ENCODE data around the gene MVP. TPM values are rescaled to one million over a fixed set of nuclear protein-coding genes. Genes with fewer than 3 reads are reported as not detected.
"Not testable (repeated sequence)": the region's sequence is repeated elsewhere in the genome, so short reads cannot be mapped to it uniquely, and the experiment has no call there.

MVP gene
- total RNA-seq, 2 donors from 2014 or later = 3.0 to 8.0 TPM

- Histone ChIP-seq H3K9me3 (ENCODE audit: control insufficient read depth, low read length) (no peaks in the 10 kb centered on the region), H3K4me3 (ENCODE audit: low read length) (no peak overlapping the region), H3K36me3 (ENCODE audit: control insufficient read depth, insufficient read depth, low read length) (peaks cover 9% of the 10 kb centered on the region), H3K4me1 (ENCODE audit: control insufficient read depth, insufficient read depth, low read length) (no peaks in the 10 kb centered on the region), H3K27me3 (ENCODE audit: control insufficient read depth, insufficient read depth, low read length, poor library complexity, severe bottlenecking) (no peaks in the 10 kb centered on the region), H3K27ac (ENCODE audit: low read depth, low read length) (no peak overlapping the region), H3K9ac (ENCODE audit: extremely low read depth, low read length, poor library complexity, severe bottlenecking) (no peak overlapping the region)
- WGBS, 2 experiments (ENCODE audit: insufficient coverage in 1 of 2, insufficient read length in 1 of 2) = 88 to 95% methylated on average over 5 to 9 of the region's 9 CpGs
- DNase-seq = no peak
- H3K27ac Mint-ChIP-seq = no peak overlapping the region
- H3K4me3 Mint-ChIP-seq = no peak overlapping the region
- no peaks in the 10 kb centered on the region for H3K9me3 Mint-ChIP-seq
- no peak for TF ChIP-seq CTCF (conservative IDR thresholded peaks at IDR 0.05)
- H3K36me3 Mint-ChIP-seq (ENCODE audit: low read depth) = peaks cover 20% of the 10 kb centered on the region
- H3K4me1 Mint-ChIP-seq = peaks cover 2% of the 10 kb centered on the region
- peaks cover 5% of the 10 kb centered on the region for H3K27me3 Mint-ChIP-seq (ENCODE audit: insufficient read depth)
Observed at GRCh38 chr16:29864205-29864604, 43.9 kb downstream of the MVP start.

GRCh38 chr16:29868396-29869009, 48.2 kb downstream of the MVP start:
- peaks cover 5% of the 10 kb centered on the region for H3K27me3 Mint-ChIP-seq (ENCODE audit: insufficient read depth)
- no peaks in the 10 kb centered on the region for H3K9me3 Mint-ChIP-seq
- no peaks in the 10 kb centered on the region for H3K4me1 Mint-ChIP-seq
- H3K4me3 ChIP-seq (ENCODE audit: low read length) = no peak overlapping the region
- H3K4me1 ChIP-seq (ENCODE audit: control insufficient read depth, insufficient read depth, low read length) = no peaks in the 10 kb centered on the region
- no peak overlapping the region for H3K4me3 Mint-ChIP-seq
- H3K27ac Mint-ChIP-seq = no peak overlapping the region
- H3K36me3 ChIP-seq (ENCODE audit: control insufficient read depth, insufficient read depth, low read length) = no peaks in the 10 kb centered on the region
- no peak overlapping the region for H3K27ac ChIP-seq (ENCODE audit: low read depth, low read length)
- TF ChIP-seq CTCF (conservative IDR thresholded peaks at IDR 0.05) = no peak
- no peaks in the 10 kb centered on the region for H3K9me3 ChIP-seq (ENCODE audit: control insufficient read depth, low read length)
- no peak for DNase-seq
- 90 to 93% methylated on average over 7 to 8 of the region's 8 CpGs for WGBS, 2 experiments (ENCODE audit: insufficient coverage in 1 of 2, insufficient read length in 1 of 2)
- peaks cover 5% of the 10 kb centered on the region for H3K36me3 Mint-ChIP-seq (ENCODE audit: low read depth)
- H3K9ac ChIP-seq (ENCODE audit: extremely low read depth, low read length, poor library complexity, severe bottlenecking) = no peak overlapping the region
- H3K27me3 ChIP-seq (ENCODE audit: control insufficient read depth, insufficient read depth, low read length, poor library complexity, severe bottlenecking) = no peaks in the 10 kb centered on the region

- H3K9me3 Mint-ChIP-seq; H3K4me3 Mint-ChIP-seq; H3K36me3 Mint-ChIP-seq (ENCODE audit: low read depth); H3K4me1 Mint-ChIP-seq; H3K27me3 ChIP-seq (ENCODE audit: control insufficient read depth, insufficient read depth, low read length, poor library complexity, severe bottlenecking); H3K27ac Mint-ChIP-seq; H3K27ac ChIP-seq (ENCODE audit: low read depth, low read length); H3K4me1 ChIP-seq (ENCODE audit: control insufficient read depth, insufficient read depth, low read length); H3K27me3 Mint-ChIP-seq (ENCODE audit: insufficient read depth); DNase-seq; H3K36me3 ChIP-seq (ENCODE audit: control insufficient read depth, insufficient read depth, low read length); H3K9me3 ChIP-seq (ENCODE audit: control insufficient read depth, low read length); H3K4me3 ChIP-seq (ENCODE audit: low read length); H3K9ac ChIP-seq (ENCODE audit: extremely low read depth, low read length, poor library complexity, severe bottlenecking): not testable (repeated sequence)
- 96 to 100% methylated on average over 2 to 8 of the region's 8 CpGs for WGBS, 2 experiments (ENCODE audit: insufficient coverage in 1 of 2, insufficient read length in 1 of 2)
Observed at GRCh38 chr16:29869067-29869466, 48.8 kb downstream of the MVP start.

Data from endodermal cell (in vitro differentiated cells).